Keratinocyte (primary cell): ENCODE results near the gene FAR1.

ENCODE experiments used
- CTCF ChIP-seq, 3 experiments: IDR thresholded peaks in 1 of 3; conservative IDR thresholded peaks in 1 of 3; optimal IDR thresholded peaks in 1 of 3; 2 replicates in 2 of 3; 3 replicates in 1 of 3; pipeline versions ENCODE3 to v1.5.1; 2011; ENCODE audit warnings: low read length in 3 of 3, mild to moderate bottlenecking in 3 of 3, moderate library complexity in 2 of 3, control low read depth in 1 of 3, inconsistent platforms in 1 of 3; ENCODE audit not compliant: insufficient read depth in 2 of 3; ENCODE audit errors: extremely low read depth in 1 of 3
- EZH2 ChIP-seq: IDR thresholded peaks from one replicate; pipeline ENCODE4 v1.6.1; 2012; ENCODE audit warnings: inconsistent platforms, mild to moderate bottlenecking, low read length, moderate library complexity

GRCh38 chr11:13769188-13769587 is 100.7 kb downstream of the FAR1 start:
- TF ChIP-seq CTCF (optimal IDR thresholded peaks at IDR 0.05 in 1 of 3, IDR thresholded peaks at IDR 0.05 in 1 of 3, conservative IDR thresholded peaks at IDR 0.05 in 1 of 3; ENCODE audit: extremely low read depth in 1 of 3, insufficient read depth in 2 of 3, low read length in 3 of 3) = no peak
- TF ChIP-seq EZH2 = no peak
